ENCODE measurements around the gene ITGB2.

DNA sequence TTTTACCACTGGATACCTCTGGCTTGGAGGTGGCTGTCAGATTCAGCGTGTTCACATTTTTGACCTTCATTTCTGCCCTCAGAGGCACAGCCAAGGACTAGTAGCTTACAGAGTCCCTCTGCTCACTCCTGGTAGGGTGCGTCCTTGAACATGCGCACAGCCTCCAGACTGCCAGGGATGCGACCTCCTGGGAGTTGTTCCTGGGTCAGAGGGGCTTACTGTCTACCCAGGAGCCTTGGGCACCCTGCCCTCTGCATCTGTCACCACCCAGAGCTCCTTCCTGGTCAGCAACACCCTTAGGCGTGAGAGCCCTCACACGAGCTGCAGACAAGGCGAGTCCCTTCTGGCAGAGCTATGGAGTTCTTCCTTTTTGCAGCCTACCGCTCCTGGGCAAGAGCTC lies 20.9 kb upstream of the ITGB2 start:
- TF ChIP-seq POLR2A (IDR thresholded peaks at IDR 0.05; ENCODE audit: low read depth): no peak
- TF ChIP-seq, protein P1, sequence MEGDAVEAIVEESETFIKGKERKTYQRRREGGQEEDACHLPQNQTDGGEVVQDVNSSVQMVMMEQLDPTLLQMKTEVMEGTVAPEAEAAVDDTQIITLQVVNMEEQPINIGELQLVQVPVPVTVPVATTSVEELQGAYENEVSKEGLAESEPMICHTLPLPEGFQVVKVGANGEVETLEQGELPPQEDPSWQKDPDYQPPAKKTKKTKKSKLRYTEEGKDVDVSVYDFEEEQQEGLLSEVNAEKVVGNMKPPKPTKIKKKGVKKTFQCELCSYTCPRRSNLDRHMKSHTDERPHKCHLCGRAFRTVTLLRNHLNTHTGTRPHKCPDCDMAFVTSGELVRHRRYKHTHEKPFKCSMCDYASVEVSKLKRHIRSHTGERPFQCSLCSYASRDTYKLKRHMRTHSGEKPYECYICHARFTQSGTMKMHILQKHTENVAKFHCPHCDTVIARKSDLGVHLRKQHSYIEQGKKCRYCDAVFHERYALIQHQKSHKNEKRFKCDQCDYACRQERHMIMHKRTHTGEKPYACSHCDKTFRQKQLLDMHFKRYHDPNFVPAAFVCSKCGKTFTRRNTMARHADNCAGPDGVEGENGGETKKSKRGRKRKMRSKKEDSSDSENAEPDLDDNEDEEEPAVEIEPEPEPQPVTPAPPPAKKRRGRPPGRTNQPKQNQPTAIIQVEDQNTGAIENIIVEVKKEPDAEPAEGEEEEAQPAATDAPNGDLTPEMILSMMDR (IDR thresholded peaks at IDR 0.05): no peak
- no peak for TF ChIP-seq POLR2AphosphoS5 (IDR thresholded peaks at IDR 0.05)
